H1 (cell line): ENCODE measurements around the gene RSU1. TPM values are rescaled to one million over a fixed set of nuclear protein-coding genes. Genes with fewer than 3 reads are reported as not detected.

ENCODE experiments used
- ATF3 ChIP-seq: IDR thresholded peaks from 2 replicates; pipeline ENCODE4 v1.6.1; 2011; ENCODE audit warnings: low read depth, mild to moderate bottlenecking, low read length; ENCODE audit not compliant: insufficient read depth
- BCL11A ChIP-seq, 2 experiments: IDR thresholded peaks; one replicate each; pipeline ENCODE4 v1.6.1; 2011; ENCODE audit warnings: low read depth in 2 of 2, low read length in 2 of 2, mild to moderate bottlenecking in 2 of 2
- CHD1 ChIP-seq: IDR thresholded peaks from 2 replicates; pipeline ENCODE4 v1.6.1; 2012; ENCODE audit warnings: low read depth, low read length, improper control_type of control experiment
- CHD7 ChIP-seq: fragments of 300-600 bp; sonication (generic); IDR thresholded peaks from 2 replicates; pipeline ENCODE4 v1.7.1; 2012; ENCODE audit warnings: low read length, moderate library complexity, mild to moderate bottlenecking, inconsistent platforms; ENCODE audit not compliant: insufficient replicate concordance
- EP300 ChIP-seq, 2 experiments: IDR thresholded peaks; 1 replicate in 1 of 2; 2 replicates in 1 of 2; pipeline ENCODE4 v1.6.1; 2011 to 2012; ENCODE audit warnings: low read depth in 2 of 2, low read length in 2 of 2, mild to moderate bottlenecking in 2 of 2, borderline replicate concordance in 1 of 2, inconsistent platforms in 1 of 2, moderate library complexity in 1 of 2
- EZH2 ChIP-seq: fragments of 200-600 bp; sonication (generic); IDR thresholded peaks from 2 replicates; pipeline ENCODE4 v1.7.1; 2012; ENCODE audit warnings: low read depth, mild to moderate bottlenecking, moderate library complexity, low read length, inconsistent platforms; ENCODE audit not compliant: severe bottlenecking
- HDAC2 ChIP-seq, 2 experiments: fragments of 300-600 bp in 1 of 2; sonication (generic) in 1 of 2; IDR thresholded peaks; 2 replicates each; pipeline ENCODE4 v1.6.1; 2011 to 2012; ENCODE audit warnings: low read depth in 2 of 2, low read length in 2 of 2, mild to moderate bottlenecking in 2 of 2, moderate library complexity in 2 of 2, borderline replicate concordance in 1 of 2, inconsistent platforms in 1 of 2
- HDAC6 ChIP-seq: IDR thresholded peaks from one replicate; pipeline ENCODE4 v1.7.1; 2012; ENCODE audit warnings: low read depth, mild to moderate bottlenecking, inconsistent platforms, low read length, moderate library complexity
- KDM1A ChIP-seq: fragments of 200-600, 300-600 bp; sonication (generic); IDR thresholded peaks from 2 replicates; pipeline ENCODE4 v1.7.1; 2016; ENCODE audit warnings: mild to moderate bottlenecking, low read length, borderline replicate concordance
- SUZ12 ChIP-seq: fragments of 200-600 bp; sonication (generic); IDR thresholded peaks from 2 replicates; pipeline ENCODE4 v1.6.1; 2012; ENCODE audit warnings: mild to moderate bottlenecking, inconsistent platforms, low read length, moderate library complexity, mixed read lengths
- polyA plus RNA-seq, 7 experiments: library from polyadenylated mRNA; depleted of rRNA in 3 of 7; stranded (reverse) in 5 of 7; unstranded in 2 of 7; fragments of >200 nt in 5 of 7; fragments of 200-250 nt in 2 of 7; gene quantifications; 1 replicate in 5 of 7; 2 replicates in 1 of 7; 4 replicates in 1 of 7; pipeline versions ENCODE4 v1.2.1 to v1.2.3, GENCODE V29; 2011 to 2013; ENCODE audit warnings: missing spikeins in 2 of 7, mixed read lengths in 2 of 7
- total RNA-seq: library from RNA; stranded (reverse); fragmentation: NEBNext Ultra II Directional; extraction: Animal tissue kit (Norgen Biotek cat#: 25700); gene quantifications from 2 replicates; pipeline ENCODE4 v1.2.1, GENCODE V29; 2021

Gene RSU1
- total and polyA plus RNA-seq, 2 of the 8 experiments (the other 6 are each of a cell fraction or from before 2014, with no cell fraction given): 50.0 to 68.2 TPM

- TF ChIP-seq CHD7 (no peak), EP300 (IDR thresholded peaks at IDR 0.05; ENCODE audit: borderline replicate concordance in 1 of 2, low read depth in 2 of 2, low read length in 2 of 2) (no peak), BCL11A (IDR thresholded peaks at IDR 0.05; ENCODE audit: low read depth in 2 of 2, low read length in 2 of 2) (no peak), ATF3 (no peak), EZH2 (no peak), KDM1A (no peak), SUZ12 (no peak), CHD1 (no peak), HDAC6 (no peak), HDAC2 (IDR thresholded peaks at IDR 0.05; ENCODE audit: borderline replicate concordance in 1 of 2, low read depth in 2 of 2, low read length in 2 of 2) (no peak)
These were observed 89.0 kb downstream of the RSU1 start (continued) for GRCh38 chr10:16728266-16728665.
